Forelimb muscle (tissue), 1 donor: ENCODE data around the gene TBL1XR1. TPM values are rescaled to one million over a fixed set of nuclear protein-coding genes. Genes with fewer than 3 reads are reported as not detected.
"Not testable (repeated sequence)": the region's sequence is repeated elsewhere in the genome, so short reads cannot be mapped to it uniquely, and the experiment has no call there.

Experiments used
- DNase-seq: peaks from one replicate; pipeline ENCODE4 v3.0.0-alpha.2; 2013; ENCODE audit warnings: low read depth
- polyA plus RNA-seq: library from polyadenylated mRNA; unstranded; fragments of 120-200 nt; gene quantifications from one replicate; pipeline ENCODE4 v1.2.1, GENCODE V29; 2013; ENCODE audit not compliant: insufficient read length

The TBL1XR1 gene
- polyA plus RNA-seq, 1 donor: 72.0 TPM

DNA sequence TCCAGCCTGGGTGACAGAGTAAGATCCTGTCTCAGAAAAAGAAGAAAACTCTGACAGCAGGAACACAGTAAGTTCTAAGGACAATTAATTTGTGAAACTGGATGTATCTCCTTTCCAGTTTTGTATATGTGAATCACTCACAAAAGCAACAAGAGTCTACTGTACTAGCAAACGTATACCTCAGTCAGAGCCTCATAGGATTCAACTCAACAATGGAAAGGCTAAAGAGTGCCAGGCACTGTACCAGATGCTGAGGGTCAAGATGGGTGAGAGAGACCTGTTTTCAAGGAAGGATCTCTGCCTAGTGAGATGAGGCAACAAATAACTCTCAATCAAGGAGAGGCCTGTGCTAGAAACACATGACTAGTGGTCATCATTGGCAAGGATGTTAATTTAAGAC lies 14.9 kb downstream of the TBL1XR1 start:
- no peak for DNase-seq

DNA sequence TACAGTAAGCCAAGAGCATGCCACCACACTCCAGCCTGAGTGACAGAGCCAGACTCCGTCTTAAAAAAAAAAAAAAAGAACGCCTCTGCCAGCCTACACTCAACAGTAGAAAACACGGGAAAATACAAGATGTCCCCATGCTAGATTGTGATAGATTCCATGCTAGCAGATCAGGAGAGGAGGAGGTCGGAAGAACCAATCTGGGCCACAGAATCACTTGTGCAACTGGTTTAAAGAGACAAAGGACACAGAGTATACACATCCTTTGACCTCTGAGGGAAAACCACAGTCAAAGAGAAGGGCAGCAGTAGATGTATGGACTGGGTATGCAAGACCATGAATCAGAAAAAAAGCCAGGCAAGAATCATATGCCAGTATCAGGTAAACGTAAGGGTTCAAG lies 15.9 kb downstream of the TBL1XR1 start:
- DNase-seq: no peak

DNA sequence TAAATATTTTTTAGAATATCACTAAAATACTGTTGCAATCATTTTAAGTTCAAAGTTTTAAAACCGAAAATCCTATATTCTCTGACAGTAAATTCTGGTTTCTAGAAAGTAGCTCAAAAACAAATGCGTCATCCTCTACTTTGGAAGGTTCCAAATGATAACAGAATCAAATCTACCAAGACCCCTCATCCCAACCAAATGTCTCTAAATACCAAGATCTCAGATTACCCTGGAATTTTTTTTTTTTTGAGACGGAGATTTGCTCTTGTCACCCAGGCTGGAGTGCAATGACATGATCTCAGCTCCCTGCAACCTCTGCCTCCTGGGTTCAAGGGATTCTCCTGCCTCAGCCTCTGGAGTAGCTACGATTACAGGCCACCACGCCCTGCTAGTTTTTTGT lies 16.8 kb downstream of the TBL1XR1 start:
- no peak for DNase-seq

DNA sequence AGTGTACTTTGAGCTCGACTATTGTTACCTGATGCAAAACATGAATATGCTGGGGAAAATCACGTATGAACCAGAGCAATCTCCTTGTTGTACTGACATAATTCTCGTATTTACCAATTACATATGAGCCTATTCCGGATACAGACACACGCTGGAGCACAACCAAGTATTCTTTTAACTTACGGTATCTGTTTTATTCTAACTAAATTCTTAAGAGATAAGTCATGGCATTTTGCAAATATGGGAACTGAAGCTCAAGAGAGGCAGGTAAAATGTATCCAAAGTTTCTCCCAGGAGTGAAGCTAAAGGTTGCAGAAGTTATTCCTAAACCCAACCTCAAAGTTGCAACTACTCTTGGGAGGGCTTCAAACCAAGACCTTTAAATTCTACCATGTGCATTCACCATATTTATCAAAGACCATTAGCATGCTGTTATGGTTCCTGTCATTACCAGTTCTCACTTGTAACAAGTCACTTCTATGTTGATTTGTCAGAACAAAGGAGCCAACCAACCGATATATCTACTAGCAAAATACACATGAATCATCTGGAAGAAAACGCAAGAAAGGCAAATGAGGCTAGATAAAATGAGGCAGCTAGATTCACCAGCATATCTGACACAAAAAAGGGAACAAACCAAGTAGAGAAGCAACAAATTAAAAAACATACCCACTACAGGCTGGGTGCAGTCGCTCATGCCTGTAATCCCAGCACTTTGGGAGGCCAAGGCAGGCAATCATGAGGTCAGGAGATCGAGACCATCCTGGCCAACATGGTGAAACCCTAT lies 17.8 kb downstream of the TBL1XR1 start:
- DNase-seq: no peak

DNA sequence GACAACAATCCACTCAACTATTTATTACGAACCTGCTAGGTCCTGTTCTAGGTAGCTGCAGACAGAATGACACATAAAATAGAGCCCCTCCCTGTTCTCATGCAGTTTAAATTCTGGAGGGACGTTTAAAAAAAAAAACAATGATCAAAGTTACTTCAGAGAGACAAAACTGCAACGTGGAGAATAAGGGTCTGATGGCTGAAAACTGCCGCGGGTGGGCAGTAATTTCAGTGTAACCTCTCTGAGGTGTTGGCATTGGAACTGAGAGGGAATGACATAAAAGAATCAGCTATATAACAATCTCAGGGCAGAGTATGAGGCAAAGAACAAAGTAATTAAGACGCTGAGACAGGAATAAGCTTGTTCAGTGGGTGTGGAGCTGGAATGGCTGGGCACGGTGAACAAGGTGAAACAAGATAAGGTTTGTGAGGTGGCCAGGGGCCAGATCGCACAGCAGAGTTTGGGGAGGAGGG lies 19.5 kb downstream of the TBL1XR1 start:
- DNase-seq: no peak

DNA sequence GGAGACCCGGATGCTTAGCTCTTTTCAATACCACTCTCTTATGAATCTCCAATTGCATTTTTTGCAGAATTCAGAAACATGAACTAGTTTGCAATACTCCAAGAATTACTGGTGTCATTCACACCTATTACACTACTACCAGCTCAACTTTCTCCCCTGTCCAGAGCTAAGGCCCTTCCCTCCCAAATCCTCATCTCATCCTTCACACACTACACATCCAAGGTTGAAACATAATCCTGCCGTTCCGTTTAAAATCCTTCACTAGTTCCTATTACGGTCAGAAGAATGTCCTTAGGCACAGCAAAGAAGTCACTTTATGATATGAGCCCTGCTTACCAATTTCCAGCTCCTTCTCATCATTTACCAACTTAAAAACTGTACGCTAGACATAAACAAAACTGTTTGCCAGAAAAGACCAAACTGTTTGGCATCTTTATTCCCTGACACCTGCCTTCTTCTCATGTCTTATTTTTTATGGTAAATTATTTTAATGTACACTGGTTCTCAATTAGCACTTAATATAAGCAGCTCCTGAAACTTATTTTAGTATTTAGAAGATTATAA lies 22.6 kb downstream of the TBL1XR1 start:
- DNase-seq: no peak

DNA sequence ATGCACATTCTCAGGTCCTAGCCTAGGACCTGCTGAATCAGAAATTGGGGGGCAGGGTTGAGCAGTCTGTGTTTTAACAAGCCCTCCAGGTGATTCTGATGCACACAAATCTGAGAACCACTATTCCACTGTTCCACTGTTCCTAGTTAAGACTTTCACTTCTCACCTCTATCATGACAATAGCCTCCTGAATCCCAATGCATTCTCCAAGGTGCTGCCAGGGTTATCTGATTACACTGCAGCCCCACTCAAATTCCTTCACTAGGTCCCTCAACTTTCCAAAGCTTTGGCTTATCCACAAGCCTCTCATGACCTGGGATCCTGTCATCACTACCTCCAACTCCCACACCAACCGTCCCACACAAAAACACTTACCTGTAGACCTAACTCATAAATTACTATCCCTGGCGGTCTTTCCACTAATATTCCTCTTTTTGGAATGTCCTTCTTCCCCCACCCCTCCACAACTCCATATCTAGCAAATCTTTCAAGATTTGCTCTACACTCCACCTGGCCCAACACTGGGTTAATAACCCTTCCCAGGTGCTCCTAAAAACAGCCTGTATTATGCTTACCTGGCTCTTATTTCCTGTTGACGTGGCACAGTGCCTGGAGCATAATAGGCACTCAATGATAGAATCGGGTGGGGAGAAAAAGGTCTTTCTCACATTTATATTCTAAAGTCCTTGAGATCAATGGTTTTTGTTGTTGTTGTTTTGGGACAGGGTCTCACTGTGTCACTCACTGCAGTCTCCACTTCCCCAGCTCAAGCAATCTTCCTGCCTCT lies 27.2 kb downstream of the TBL1XR1 start:
- no peak for DNase-seq

DNA sequence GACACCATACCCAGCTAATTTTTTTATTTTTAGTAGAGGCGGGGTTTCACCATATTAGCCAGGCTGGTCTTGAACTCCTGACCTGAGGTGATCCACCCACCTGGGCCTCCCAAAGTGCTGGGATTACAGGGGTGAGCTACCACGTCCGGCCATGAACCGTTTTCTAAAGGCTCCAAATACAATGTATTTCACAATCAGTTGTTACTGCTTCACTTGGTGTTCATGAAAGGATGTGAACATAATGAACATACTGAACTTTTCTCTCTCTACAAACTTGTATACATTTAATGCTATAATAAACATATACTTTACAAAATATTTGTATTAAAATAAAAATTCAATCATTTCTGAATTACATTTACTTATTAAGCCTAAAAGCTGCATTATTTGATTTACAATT lies 28.9 kb downstream of the TBL1XR1 start:
- no peak for DNase-seq

DNA sequence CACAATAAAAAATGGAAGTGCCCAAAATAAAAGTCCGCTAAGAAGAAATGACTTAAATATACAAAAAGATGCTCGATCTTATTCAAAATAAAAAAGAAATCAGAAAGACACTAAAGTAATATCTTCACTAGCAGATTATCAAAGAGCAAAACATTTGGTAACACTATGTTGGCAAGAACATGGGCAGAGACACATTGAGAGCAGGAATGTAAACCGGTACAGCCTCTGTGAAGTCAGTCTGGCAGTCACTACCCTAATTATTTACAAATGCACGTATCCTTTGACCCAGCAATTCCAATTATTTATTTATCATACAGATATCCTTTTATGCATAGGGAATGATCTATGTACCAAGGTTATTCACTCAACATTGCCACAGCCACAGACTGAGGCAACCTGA lies 34.5 kb downstream of the TBL1XR1 start:
- DNase-seq: no peak

DNA sequence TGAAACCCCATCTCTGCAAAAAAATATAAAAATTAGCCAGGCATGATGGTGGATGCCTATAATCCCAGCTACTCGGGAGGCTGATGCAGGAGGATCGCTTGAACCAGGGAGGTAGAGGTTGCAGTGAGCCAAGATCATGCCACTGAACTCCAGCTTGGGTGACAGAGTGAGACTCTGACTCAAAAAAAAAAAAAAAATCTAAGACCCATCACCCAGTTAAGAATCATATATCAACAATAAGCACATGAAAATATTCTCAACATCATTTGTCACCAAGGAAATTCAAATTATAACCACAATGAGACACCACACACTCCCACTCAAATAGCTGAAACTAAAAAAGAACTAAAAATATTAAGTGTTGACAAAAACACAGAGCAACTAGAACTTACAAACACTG lies 35.7 kb downstream of the TBL1XR1 start:
- DNase-seq: not testable (repeated sequence)

DNA sequence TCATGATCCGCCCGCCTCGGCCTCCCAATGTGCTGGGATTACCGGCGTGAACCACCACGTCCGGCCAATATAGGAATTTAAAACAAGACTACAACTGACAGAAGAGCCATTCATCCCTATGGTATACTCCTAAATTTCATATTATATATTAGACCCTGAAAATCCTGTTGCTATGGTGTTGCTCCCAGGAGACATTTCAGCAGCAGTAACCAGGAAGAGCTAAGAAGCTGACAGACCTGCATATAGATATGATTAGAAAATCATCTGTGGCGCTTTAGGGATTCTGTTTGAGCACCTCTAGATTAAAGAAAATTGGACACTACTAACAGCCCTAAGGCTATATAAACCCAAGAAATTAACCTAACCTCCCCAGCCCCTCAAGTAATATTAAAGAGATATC lies 38.8 kb downstream of the TBL1XR1 start:
- no peak for DNase-seq

DNA sequence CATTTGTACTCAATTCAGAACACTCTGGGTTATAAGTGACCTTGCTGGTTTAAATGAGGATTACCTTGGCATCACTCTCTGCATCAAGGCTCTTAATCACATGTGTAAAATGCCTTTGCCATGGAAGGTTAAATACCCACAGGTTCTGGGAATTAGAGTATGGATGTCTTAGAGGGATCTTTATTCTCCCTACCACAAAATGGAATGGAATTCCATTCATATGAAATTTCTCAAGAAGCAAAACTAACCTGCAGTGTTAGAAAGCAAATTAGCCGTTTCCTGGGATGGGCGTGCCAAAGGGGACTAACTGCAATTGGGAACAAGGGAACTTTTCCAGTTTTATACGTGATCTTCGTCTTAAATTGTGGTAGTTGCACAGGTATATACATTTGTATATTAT lies 39.8 kb downstream of the TBL1XR1 start:
- DNase-seq: no peak

DNA sequence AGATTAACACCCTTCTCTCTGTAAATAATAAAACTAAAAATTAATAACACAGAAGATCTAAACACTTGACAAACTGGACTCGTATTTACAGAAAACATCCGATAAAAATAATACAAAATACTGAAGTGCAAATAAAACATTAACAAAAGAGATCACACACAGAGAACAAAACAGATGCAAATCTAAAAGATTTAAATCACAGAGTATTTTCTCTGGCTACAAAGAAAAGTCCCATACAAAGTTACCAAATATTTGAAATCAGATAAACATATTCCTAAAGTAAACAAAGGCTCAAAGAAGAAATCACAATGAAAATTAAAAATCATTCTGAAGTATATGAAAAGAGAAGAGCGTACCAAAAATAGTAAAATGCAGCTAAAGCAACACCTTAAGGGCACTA lies 42.5 kb downstream of the TBL1XR1 start:
- no peak for DNase-seq

DNA sequence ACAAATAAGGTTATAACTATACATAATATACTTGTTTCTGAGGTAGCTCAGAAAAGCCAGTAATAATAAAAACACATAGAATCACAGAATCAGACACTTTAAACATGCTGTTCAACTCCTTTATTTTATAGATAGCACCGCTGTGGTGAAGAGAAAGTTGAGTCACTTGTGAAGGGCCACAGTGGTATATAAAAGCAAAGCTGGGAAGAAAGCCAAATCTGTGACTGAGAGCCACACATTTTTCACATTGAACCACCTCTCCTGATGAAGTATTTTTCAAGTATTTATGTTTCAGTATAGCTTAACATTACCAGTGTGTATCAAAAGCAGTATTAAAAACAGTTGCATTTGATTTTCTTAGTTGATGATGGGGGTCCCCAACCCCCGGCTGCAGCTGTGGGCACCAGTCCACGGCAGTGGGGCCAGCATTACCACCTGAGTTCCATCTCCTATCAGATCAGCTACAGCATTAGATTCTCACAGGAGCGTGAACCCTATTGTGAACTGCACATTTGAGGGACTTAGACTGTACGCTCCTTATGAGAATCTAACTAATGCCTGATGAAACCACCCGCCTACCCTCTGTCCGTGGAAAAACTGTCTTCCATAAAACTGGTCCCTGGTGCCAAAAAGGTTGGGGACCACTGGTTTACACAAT lies 46.2 kb downstream of the TBL1XR1 start:
- no peak for DNase-seq

DNA sequence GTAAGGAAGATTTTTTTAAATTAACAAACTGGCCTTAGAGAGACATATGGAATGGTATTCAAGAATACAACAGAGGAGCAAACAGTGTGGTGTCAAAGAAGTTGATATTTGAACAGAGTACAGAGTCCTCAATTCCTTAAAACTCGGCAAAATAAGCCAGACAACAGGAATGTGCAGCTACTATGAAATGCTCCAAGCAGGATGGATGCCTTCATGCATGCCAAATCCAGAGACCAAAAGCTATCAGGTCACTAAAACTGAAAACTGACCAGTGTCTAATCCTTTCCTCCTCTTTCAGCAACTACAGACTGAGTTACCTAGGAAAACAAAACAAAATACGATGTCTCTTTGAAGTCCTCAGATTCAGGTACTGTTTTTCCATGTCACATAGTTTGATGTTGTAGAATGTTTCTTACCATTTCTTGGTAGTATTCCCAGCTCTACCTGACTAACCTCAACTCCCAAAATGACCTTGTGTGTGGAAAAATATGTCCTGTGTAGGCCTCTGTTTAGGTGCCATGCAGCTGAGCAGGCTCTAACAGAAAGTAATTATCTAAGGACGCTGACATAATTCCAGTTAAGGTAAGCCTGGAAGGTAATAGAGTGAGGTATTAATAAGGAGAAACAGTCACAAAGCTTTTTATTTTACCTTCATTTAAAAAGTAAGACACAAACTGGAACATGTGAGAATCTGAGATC lies 46.9 kb downstream of the TBL1XR1 start:
- no peak for DNase-seq

DNA sequence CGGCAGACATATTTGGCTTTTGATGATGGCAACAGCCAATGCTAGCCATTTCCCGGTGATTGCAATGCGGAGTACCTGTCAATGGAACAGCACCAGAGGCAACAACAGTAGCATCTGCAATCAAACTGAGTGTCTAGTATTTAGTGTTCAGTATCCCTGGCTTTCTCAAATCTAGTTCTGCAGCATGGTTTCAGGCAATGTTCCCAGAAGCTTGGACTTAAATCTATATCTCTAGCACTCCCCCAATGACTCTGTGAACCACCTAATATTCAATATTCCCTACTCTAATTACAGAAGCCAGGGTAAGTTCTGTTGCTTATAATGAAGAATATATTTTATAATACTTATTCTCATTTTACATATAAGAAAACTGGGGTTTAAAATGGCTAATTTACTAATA lies 48.2 kb downstream of the TBL1XR1 start:
- DNase-seq: no peak

DNA sequence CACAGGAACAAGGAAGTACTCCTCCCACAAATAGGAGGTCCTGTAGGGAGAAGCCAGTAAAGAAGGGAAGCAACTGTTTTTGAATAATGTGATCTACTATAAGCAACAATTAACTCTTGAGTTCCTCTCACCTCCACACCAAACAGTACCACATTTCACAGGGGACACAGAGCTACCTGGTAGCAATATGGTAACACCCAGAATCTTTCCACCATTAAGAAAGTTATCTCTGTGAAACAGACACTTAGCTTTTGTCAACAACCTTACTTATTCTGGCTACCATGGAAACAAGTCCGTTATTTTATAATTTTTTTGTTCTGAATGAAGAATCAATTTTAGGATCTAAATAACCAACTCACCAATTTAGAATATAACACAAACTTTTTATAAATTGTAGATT lies 49.5 kb downstream of the TBL1XR1 start:
- DNase-seq: no peak

DNA sequence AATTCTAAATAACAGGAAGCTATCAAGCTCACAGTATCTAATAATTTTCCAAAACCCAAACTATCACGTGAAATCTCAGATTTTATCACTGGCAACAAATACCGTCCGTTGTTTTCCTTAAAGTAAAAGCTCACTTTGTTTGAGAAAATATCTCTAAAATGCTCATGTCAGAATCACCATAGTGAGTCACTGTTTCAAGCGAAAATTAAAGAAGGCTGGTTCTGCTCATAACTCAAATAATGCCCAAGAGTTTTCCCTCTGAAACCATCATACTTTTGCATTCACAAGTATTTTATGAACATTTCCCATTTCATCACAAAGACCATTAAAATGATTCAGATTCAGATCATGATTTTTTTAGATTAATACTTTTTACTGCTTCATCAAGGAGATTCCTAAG lies 50.6 kb downstream of the TBL1XR1 start:
- no peak for DNase-seq

DNA sequence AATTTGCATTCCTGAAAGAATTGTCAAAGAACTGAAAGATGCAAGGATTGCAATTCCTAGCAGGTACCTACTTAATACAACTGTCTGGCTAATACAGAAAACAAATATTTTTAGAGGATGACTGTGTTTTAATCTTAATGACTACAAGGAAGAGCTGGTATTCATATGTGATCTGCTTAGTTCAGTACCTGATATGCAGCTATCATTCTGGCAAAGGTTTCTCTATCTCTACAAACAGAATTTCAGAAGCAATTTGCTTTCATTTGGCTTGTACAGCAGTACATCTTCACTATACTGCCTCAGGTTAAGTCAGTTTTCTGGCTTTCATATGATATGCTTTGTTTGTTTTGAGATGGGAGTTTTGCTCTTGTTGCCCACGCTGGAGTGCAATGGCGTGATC lies 51.3 kb downstream of the TBL1XR1 start:
- DNase-seq: no peak

DNA sequence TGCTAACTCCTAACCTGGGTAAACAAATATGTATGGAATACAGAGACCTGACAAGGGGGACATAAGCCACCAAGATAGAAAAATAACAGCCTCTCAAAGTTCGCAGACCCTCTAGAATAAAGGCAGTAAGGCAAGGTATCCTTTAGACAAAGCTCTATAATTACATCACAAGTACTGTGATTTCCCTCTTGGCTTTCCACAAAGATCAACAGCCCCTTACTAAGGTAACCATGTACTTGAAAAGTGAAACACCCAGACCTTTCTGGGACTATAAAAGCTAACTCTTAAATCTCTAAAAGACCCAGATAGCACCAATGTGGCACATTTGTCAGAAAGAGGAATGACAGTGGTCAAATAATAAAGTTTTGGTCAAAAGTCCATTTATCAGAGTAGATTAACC lies 51.9 kb downstream of the TBL1XR1 start:
- DNase-seq: no peak

DNA sequence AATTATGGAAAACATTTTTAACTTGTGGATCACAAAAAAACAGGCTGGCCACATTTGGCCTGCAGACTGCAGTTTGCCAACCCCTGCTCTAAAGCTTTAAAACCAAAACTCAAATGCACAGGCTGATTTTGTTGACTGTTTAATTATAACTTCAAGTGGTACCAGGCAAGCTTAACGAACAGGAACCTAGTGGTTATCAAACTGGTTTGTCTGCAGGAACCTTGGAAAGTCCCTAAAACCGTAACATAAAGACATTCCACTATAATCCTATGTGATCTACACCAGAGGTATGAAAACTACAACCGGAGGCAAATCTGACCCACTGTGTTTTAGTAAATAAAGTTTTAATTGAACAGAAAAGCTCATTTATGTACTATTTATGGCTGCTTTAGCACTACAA lies 52.4 kb downstream of the TBL1XR1 start:
- no peak for DNase-seq
